AG04450 (cell line): ENCODE measurements around the gene LIFR. TPM values are rescaled to one million over a fixed set of nuclear protein-coding genes. Genes with fewer than 3 reads are reported as not detected.

Experiments
- CTCF ChIA-PET: fragments of 300-600, 350-600 bp; formaldehyde crosslinking; extraction: SDS; loops from one replicate; lab custom pipeline; 2022; ENCODE audit warnings: antibody characterized with exemption, inconsistent platforms; lab: Charles Lee
- POLR2A ChIA-PET: fragments of 350-600 bp; formaldehyde crosslinking; extraction: SDS; loops from one replicate; lab custom pipeline; 2021; ENCODE audit warnings: antibody characterized with exemption, inconsistent platforms; lab: Yijun Ruan, JAX
- DNase-seq: peaks from one replicate; pipeline ENCODE4 v3.0.0-alpha.2; 2011; ENCODE audit warnings: low read depth, low spot score
- H3K27ac ChIP-seq: one replicate; pipeline ENCODE4 v1.5.1; 2012; ENCODE audit warnings: low read depth, low read length, control low read depth
- H3K27me3 ChIP-seq: one replicate; pipeline ENCODE4 v1.6.0; 2012; ENCODE audit warnings: low read length; ENCODE audit not compliant: control insufficient read depth, insufficient read depth
- H3K4me3 ChIP-seq: 2 replicates; pipeline ENCODE4 v1.5.1; 2011; ENCODE audit warnings: mild to moderate bottlenecking, low read depth, low read length, control low read depth
- H3K9me3 ChIP-seq: 2 replicates; pipeline ENCODE4 v1.5.1; 2012; ENCODE audit warnings: low read length; ENCODE audit not compliant: control insufficient read depth, insufficient read depth
- CTCF ChIP-seq: IDR thresholded peaks from 2 replicates; pipeline ENCODE4 v1.5.1; 2011; ENCODE audit warnings: low read depth, low read length, control low read depth, inconsistent platforms
- polyA plus RNA-seq: library from polyadenylated mRNA; depleted of rRNA; stranded (reverse); fragments of >200 nt; gene quantifications from 2 replicates; pipeline ENCODE4 v1.2.3, GENCODE V29; 2011

Gene LIFR
- polyA plus RNA-seq, 1 experiment = 18.6 TPM

GRCh38 chr5:38546691-38547146 is 9.7 kb downstream of the LIFR start:
- H3K27ac ChIP-seq = no peak overlapping the region
- H3K9me3 ChIP-seq = no peaks in the 10 kb centered on the region
- no peaks in the 10 kb centered on the region for H3K27me3 ChIP-seq
- TF ChIP-seq CTCF = no peak
- ChIA-PET POLR2A (no interaction called here), CTCF (interaction anchor here (0.6 to 4.3 kb wide), 3 partner anchors 105 to 263 kb away, joined by 3 to 28 read pairs (median 17); no protein-coding TSS in a partner anchor)
- no peak overlapping the region for H3K4me3 ChIP-seq
- no peak for DNase-seq

GRCh38 chr5:38543886-38544285 is 12.6 kb downstream of the LIFR start:
- no peak overlapping the region for H3K27ac ChIP-seq
- DNase-seq = no peak
- H3K4me3 ChIP-seq = no peak overlapping the region
- no peaks in the 10 kb centered on the region for H3K27me3 ChIP-seq
- no peak for TF ChIP-seq CTCF
- ChIA-PET POLR2A (no interaction called here), CTCF (interaction anchor here (0.5 to 4.3 kb wide), 3 partner anchors 96 to 265 kb away, joined by 3 to 17 read pairs (median 4); no protein-coding TSS in a partner anchor)
- no peaks in the 10 kb centered on the region for H3K9me3 ChIP-seq

- Histone ChIP-seq H3K27me3 (no peaks in the 10 kb centered on the region), H3K27ac (no peak overlapping the region), H3K4me3 (no peak overlapping the region), H3K9me3 (no peaks in the 10 kb centered on the region)
- ChIA-PET POLR2A (no interaction called here), CTCF (no interaction called here)
- TF ChIP-seq CTCF = no peak
- no peak for DNase-seq
Measured at GRCh38 chr5:38543074-38543473, 13.4 kb downstream of the LIFR start.

- CTCF ChIA-PET = interaction anchor here (1.2 to 2.2 kb wide), 3 partner anchors 9 to 269 kb away, joined by 4 to 11 read pairs (median 6); no protein-coding TSS in a partner anchor
- no peak for TF ChIP-seq CTCF
- Histone ChIP-seq H3K27ac (no peak overlapping the region), H3K4me3 (no peak overlapping the region), H3K27me3 (no peaks in the 10 kb centered on the region), H3K9me3 (no peaks in the 10 kb centered on the region)
- POLR2A ChIA-PET = no interaction called here
- DNase-seq = no peak
Measured at GRCh38 chr5:38541174-38541725, 15.2 kb downstream of the LIFR start.

GRCh38 chr5:38540314-38540713 is 16.1 kb downstream of the LIFR start:
- POLR2A ChIA-PET = no interaction called here
- H3K9me3 ChIP-seq = no peaks in the 10 kb centered on the region
- no peaks in the 10 kb centered on the region for H3K27me3 ChIP-seq
- TF ChIP-seq CTCF = no peak
- no peak overlapping the region for H3K4me3 ChIP-seq
- no peak for DNase-seq
- CTCF ChIA-PET = interaction anchor here (2.2 kb wide), 1 partner anchor 99 kb away, joined by 11 read pairs; no protein-coding TSS in a partner anchor
- no peak overlapping the region for H3K27ac ChIP-seq
